ENCODE measurements around the gene PRMT1.

DNA sequence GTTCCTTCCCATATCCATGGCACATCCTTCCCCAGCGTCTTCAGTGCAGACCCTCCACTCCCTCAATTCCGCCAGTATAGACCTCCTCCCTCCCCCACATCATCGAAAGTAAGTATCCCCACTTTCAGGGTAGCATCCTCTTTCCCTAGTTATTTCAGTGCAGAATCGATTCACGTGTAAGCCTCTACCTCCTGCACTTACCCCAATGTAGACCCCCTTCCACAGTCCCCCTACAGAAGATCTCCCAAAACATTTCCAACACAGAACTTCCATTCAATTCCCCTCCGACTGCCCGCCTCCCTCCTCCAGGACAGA, 12.1 kb upstream of the PRMT1 start:
- no peak for TF ChIP-seq CTCF (IDR thresholded peaks at IDR 0.05)
- no peak for TF ChIP-seq POLR2A (IDR thresholded peaks at IDR 0.05)

All from uterus (tissue), 2 donors.